ENCODE data around the gene KRTAP1-3.
"Not testable (repeated sequence)": the region's sequence is repeated elsewhere in the genome, so short reads cannot be mapped to it uniquely, and the experiment has no call there.

KRTAP1-3 gene

DNA sequence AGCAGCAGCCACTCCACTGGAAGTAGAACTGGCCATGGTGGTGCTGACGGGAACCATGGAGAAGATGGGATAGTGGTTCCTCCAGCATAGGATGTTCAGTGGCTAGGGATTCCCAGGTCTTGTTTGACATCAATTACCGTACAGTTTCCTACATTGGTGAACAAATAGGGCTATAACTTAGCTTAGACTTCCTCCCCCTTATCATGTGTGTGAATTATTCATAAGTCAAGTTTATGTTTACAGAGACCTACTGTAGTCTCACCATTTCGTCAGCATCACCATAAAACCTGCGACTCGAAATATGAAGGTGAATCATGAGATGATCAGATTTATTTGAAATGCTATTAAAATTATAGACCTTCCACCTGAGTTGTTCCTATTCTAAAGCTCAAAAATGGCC is 24.1 kb upstream of the KRTAP1-3 start:
- TF ChIP-seq EZH2phosphoT487 (conservative IDR thresholded peaks at IDR 0.05; ENCODE audit: low read length): no peak
- TF ChIP-seq, protein P1, sequence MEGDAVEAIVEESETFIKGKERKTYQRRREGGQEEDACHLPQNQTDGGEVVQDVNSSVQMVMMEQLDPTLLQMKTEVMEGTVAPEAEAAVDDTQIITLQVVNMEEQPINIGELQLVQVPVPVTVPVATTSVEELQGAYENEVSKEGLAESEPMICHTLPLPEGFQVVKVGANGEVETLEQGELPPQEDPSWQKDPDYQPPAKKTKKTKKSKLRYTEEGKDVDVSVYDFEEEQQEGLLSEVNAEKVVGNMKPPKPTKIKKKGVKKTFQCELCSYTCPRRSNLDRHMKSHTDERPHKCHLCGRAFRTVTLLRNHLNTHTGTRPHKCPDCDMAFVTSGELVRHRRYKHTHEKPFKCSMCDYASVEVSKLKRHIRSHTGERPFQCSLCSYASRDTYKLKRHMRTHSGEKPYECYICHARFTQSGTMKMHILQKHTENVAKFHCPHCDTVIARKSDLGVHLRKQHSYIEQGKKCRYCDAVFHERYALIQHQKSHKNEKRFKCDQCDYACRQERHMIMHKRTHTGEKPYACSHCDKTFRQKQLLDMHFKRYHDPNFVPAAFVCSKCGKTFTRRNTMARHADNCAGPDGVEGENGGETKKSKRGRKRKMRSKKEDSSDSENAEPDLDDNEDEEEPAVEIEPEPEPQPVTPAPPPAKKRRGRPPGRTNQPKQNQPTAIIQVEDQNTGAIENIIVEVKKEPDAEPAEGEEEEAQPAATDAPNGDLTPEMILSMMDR (IDR thresholded peaks at IDR 0.05; ENCODE audit: insufficient read depth, low read length, poor library complexity, severe bottlenecking): no peak
- Histone ChIP-seq H3K27me3 (ENCODE audit: low read length) (no peaks in the 10 kb centered on the region), H3K9me3 (ENCODE audit: insufficient read depth, low read length) (no peaks in the 10 kb centered on the region), H3K36me3 (ENCODE audit: low read length) (no peaks in the 10 kb centered on the region), H3K9me2 (replicated peaks; ENCODE audit: insufficient read depth, low read length) (no peaks in the 10 kb centered on the region), H3K4me2 (ENCODE audit: low read depth, low read length, poor library complexity, severe bottlenecking) (no peak overlapping the region), H3F3A (ENCODE audit: insufficient read depth) (no peaks in the 10 kb centered on the region), H3K79me2 (ENCODE audit: insufficient read depth, low read length) (no peaks in the 10 kb centered on the region), H3K9ac (ENCODE audit: low read length) (no peak overlapping the region), H4K20me1 (ENCODE audit: low read depth, low read length) (no peaks in the 10 kb centered on the region), H2AFZ (ENCODE audit: low read depth, low read length, severe bottlenecking) (no peak overlapping the region), H3K4me3 (ENCODE audit: insufficient read depth, low read length, poor library complexity, severe bottlenecking) (no peak overlapping the region), H3K27ac (ENCODE audit: low read depth, low read length) (no peak overlapping the region)

DNA sequence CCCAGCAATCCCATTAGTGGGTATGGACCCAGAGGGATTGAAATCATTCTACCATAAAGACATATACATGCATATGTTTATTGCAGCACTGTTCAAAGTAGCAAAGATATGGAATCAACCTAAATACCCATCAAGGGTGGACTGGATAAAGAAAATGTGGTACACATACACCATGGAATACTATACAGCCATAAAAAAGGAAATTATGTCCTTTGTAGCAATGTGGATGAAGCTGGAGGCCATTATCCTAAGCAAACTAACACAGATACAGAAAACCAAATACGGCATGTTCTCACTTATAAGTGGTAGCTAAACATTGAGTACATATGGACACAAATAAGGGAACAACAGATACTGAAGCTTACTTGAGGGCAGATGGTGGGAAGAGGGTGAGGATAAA is 22.9 kb upstream of the KRTAP1-3 start:
- H3K4me3 ChIP-seq (ENCODE audit: insufficient read depth, low read length, poor library complexity, severe bottlenecking): no peak overlapping the region
- no peaks in the 10 kb centered on the region for H3K79me2 ChIP-seq (ENCODE audit: insufficient read depth, low read length)
- no peak overlapping the region for H3K9ac ChIP-seq (ENCODE audit: low read length)
- no peak overlapping the region for H3K27ac ChIP-seq (ENCODE audit: low read depth, low read length)
- no peak overlapping the region for H2AFZ ChIP-seq (ENCODE audit: low read depth, low read length, severe bottlenecking)
- H3K27me3 ChIP-seq (ENCODE audit: low read length): no peaks in the 10 kb centered on the region
- no peak for TF ChIP-seq EZH2phosphoT487 (conservative IDR thresholded peaks at IDR 0.05; ENCODE audit: low read length)
- TF ChIP-seq, protein P1 (IDR thresholded peaks at IDR 0.05; ENCODE audit: insufficient read depth, low read length, poor library complexity, severe bottlenecking): no peak
- H3K36me3 ChIP-seq (ENCODE audit: low read length): no peaks in the 10 kb centered on the region
- no peaks in the 10 kb centered on the region for H4K20me1 ChIP-seq (ENCODE audit: low read depth, low read length)
- H3K4me2 ChIP-seq (ENCODE audit: low read depth, low read length, poor library complexity, severe bottlenecking): no peak overlapping the region
- no peaks in the 10 kb centered on the region for H3K9me2 ChIP-seq (replicated peaks; ENCODE audit: insufficient read depth, low read length)
- no peaks in the 10 kb centered on the region for H3F3A ChIP-seq (ENCODE audit: insufficient read depth)
- no peaks in the 10 kb centered on the region for H3K9me3 ChIP-seq (ENCODE audit: insufficient read depth, low read length)

DNA sequence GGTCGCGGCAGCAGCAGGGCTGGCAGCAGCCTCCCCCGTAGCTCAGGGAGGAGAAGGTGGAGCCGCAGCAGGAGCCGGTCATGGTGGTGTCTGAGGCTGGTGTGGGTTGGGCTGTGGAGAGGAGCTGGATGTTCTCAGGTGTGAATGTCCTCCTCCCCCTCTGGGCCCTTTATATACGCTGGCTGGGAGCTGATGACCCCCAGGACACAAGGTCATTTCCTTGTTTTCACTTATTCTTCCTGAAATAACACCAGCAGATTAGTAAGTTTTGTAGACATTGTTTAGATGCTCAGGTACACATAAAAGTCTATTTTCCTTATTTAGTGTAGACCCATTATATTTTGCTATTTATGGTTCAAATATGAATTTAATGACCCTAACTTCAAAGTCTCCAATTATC is 20.5 kb upstream of the KRTAP1-3 start, which contains the start of gene KRTAP2-2:
Gene KRTAP2-2, minus strand, starts transcription at position 101 of the 400 bp plus-strand sequence. Its CDS starts 19 bp downstream, at position 82.
- H3K79me2 ChIP-seq (ENCODE audit: insufficient read depth, low read length); H3F3A ChIP-seq (ENCODE audit: insufficient read depth): not testable (repeated sequence)

DNA sequence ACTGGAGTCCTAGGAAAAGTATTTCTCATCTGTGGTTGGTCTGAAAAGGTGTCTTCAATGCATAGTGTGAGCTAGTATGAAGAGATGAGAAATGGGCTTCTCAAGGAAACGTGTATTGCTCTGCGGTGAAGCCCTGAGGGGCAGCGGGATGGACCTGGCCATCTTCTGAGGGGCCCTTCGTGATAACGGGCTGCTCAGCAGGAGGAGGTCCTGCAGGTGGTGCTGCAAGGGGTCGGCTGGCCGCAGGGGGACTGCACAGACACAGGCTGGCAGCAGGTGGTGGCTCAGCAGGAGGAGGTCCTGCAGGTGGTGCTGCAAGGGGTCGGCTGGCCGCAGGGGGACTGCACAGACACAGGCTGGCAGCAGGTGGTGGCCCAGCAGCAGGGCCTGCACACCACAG is 19.9 kb upstream of the KRTAP1-3 start:
- not testable (repeated sequence) for H2AFZ ChIP-seq (ENCODE audit: low read depth, low read length, severe bottlenecking); H3K27ac ChIP-seq (ENCODE audit: low read depth, low read length); H4K20me1 ChIP-seq (ENCODE audit: low read depth, low read length); H3K9ac ChIP-seq (ENCODE audit: low read length); H3K9me3 ChIP-seq (ENCODE audit: insufficient read depth, low read length); H3K4me3 ChIP-seq (ENCODE audit: insufficient read depth, low read length, poor library complexity, severe bottlenecking); H3F3A ChIP-seq (ENCODE audit: insufficient read depth); H3K27me3 ChIP-seq (ENCODE audit: low read length); H3K36me3 ChIP-seq (ENCODE audit: low read length); H3K9me2 ChIP-seq (replicated peaks; ENCODE audit: insufficient read depth, low read length); H3K79me2 ChIP-seq (ENCODE audit: insufficient read depth, low read length); H3K4me2 ChIP-seq (ENCODE audit: low read depth, low read length, poor library complexity, severe bottlenecking)

More for the DNA sequence above, 20.5 kb upstream of the KRTAP1-3 start, which contains the start of gene KRTAP2-2:
- not testable (repeated sequence) for H3K4me3 ChIP-seq (ENCODE audit: insufficient read depth, low read length, poor library complexity, severe bottlenecking); H3K4me2 ChIP-seq (ENCODE audit: low read depth, low read length, poor library complexity, severe bottlenecking); H4K20me1 ChIP-seq (ENCODE audit: low read depth, low read length); H3K27ac ChIP-seq (ENCODE audit: low read depth, low read length); H3K36me3 ChIP-seq (ENCODE audit: low read length); H2AFZ ChIP-seq (ENCODE audit: low read depth, low read length, severe bottlenecking); H3K9me2 ChIP-seq (replicated peaks; ENCODE audit: insufficient read depth, low read length); H3K9me3 ChIP-seq (ENCODE audit: insufficient read depth, low read length); H3K9ac ChIP-seq (ENCODE audit: low read length); H3K27me3 ChIP-seq (ENCODE audit: low read length)
